GM12878 (cell line): Measurements from ENCODE around the gene METTL27. TPM values are rescaled to one million over a fixed set of nuclear protein-coding genes. Genes with fewer than 3 reads are reported as not detected.
A peak's percentile ranks its signal among the peaks of the same experiment; 100 is the strongest.

Source experiments
- ATAC-seq: fragments of 200-7000 bp; cut with Tn5 transposase; 3 replicates; pipeline ENCODE4 v1.9.1; 2020; ENCODE audit warnings: mild to moderate bottlenecking, moderate library complexity
- BruUV-seq: library from RNA; stranded (reverse); fragments of 400-500 nt; replicated peaks from 2 replicates; lab custom pipeline; 2021; lab: Mats Ljungman, UMichigan
- CTCF ChIA-PET: fragments of 300-600 bp; sonication (Branson Sonifier 250); formaldehyde crosslinking; extraction: SDS; loops from one replicate; lab custom pipeline; 2021; ENCODE audit warnings: inconsistent platforms; lab: Yijun Ruan, JAX
- POLR2A ChIA-PET: fragments of 350-600 bp; formaldehyde crosslinking; extraction: SDS; loops from one replicate; lab custom pipeline; 2021; ENCODE audit warnings: inconsistent platforms; lab: Charles Lee
- RAD21 ChIA-PET: fragments of 300-600 bp; sonication (Branson Sonifier 250); formaldehyde crosslinking; loops from one replicate; lab custom pipeline; 2023; ENCODE audit warnings: antibody characterized with exemption; ENCODE audit not compliant: unreplicated experiment; lab: Charles Lee
- SMC1A ChIA-PET: fragments of 300-600 bp; sonication (Branson Sonifier 250); formaldehyde crosslinking; loops from one replicate; lab custom pipeline; 2023; ENCODE audit not compliant: unreplicated experiment, uncharacterized antibody; lab: Charles Lee
- DNase-seq: peaks from one replicate; pipeline ENCODE4 v3.0.0-alpha.2; 2011; ENCODE audit warnings: low read depth, low spot score
- FAIRE-seq: peaks from 3 replicates; lab custom pipeline; 2011; peaks lifted over from hg19 to GRCh38; lab: Jason Lieb, UNC
- H2AFZ ChIP-seq: 2 replicates; pipeline ENCODE4 v1.6.0; 2011; ENCODE audit warnings: low read depth, low read length, control low read depth; ENCODE audit not compliant: control insufficient read depth
- H3K27ac ChIP-seq: 2 replicates; pipeline ENCODE4 v1.5.1; 2011; ENCODE audit warnings: control low read depth; ENCODE audit not compliant: control insufficient read depth, insufficient read depth
- H3K27me3 ChIP-seq, 2 experiments: replicated peaks in 1 of 2; 2 replicates each; pipeline versions ENCODE4 v1.6.0 to v1.6.1; 2011; ENCODE audit warnings: low read length in 1 of 2; ENCODE audit not compliant: control insufficient read depth in 2 of 2, insufficient read depth in 2 of 2
- H3K36me3 ChIP-seq, 2 experiments: 2 replicates each; pipeline ENCODE4 v1.5.1; 2011; ENCODE audit warnings: low read length in 1 of 2; ENCODE audit not compliant: control insufficient read depth in 2 of 2, insufficient read depth in 2 of 2
- H3K4me1 ChIP-seq: 2 replicates; pipeline ENCODE4 v1.6.1; 2011; ENCODE audit warnings: mild to moderate bottlenecking, low read length, moderate library complexity, mixed read lengths; ENCODE audit not compliant: control insufficient read depth, insufficient read depth
- H3K4me2 ChIP-seq: 2 replicates; pipeline ENCODE4 v1.6.0; 2011; ENCODE audit warnings: control low read depth; ENCODE audit not compliant: control insufficient read depth, insufficient read depth
- H3K4me3 ChIP-seq: fragments of 200-600 bp; sonication (generic); 2 replicates; pipeline ENCODE4 v1.5.1; 2016
- H3K79me2 ChIP-seq: 2 replicates; pipeline ENCODE4 v1.6.0; 2011; ENCODE audit warnings: low read length; ENCODE audit not compliant: control insufficient read depth, insufficient read depth
- H3K9ac ChIP-seq: 2 replicates; pipeline ENCODE4 v1.8.0; 2011; ENCODE audit warnings: low read length, control low read depth, mixed read lengths; ENCODE audit not compliant: control insufficient read depth, insufficient read depth
- H3K9me3 ChIP-seq: replicated peaks from 3 replicates; pipeline ENCODE4 v1.5.1; 2011; ENCODE audit warnings: mild to moderate bottlenecking, low read length; ENCODE audit not compliant: control insufficient read depth, insufficient read depth
- H4K20me1 ChIP-seq: 2 replicates; pipeline ENCODE4 v1.6.0; 2011; ENCODE audit not compliant: control insufficient read depth, insufficient read depth
- IRF5 ChIP-seq: fragments of 450-650 bp; IDR thresholded peaks from 2 replicates; pipeline ENCODE4 v1.6.1; 2017; ENCODE audit warnings: borderline replicate concordance
- WGBS: methylation state at CpG from one replicate; pipeline ENCODE4 v1.1.6; 2016; ENCODE audit warnings: low lambda C conversion rate; ENCODE audit not compliant: insufficient replicate concordance, insufficient coverage; ENCODE audit errors: missing lambda C conversion rate; 5-methylcytosine and 5-hydroxymethylcytosine counted together
- in situ Hi-C: fragments of 300-500 bp; cut with MboI; formaldehyde crosslinking; loops from 9 replicates; pipeline ENCODE4 v1.14.3; 2018; ENCODE audit warnings: mixed read lengths
- intact Hi-C: fragments of 100-400 bp; cut with micrococcal nuclease; formaldehyde crosslinking; loops from one replicate; pipeline ENCODE4 v1.14.2; 2022; ENCODE audit not compliant: unreplicated experiment
- polyA plus RNA-seq, 11 experiments: library from polyadenylated mRNA; depleted of rRNA in 4 of 11; unstranded in 6 of 11; stranded (reverse) in 5 of 11; fragments of >200 nt; fragmentation: Nextera tagmentation in 4 of 11; fragmentation: Illumina TruSeq in 1 of 11; extraction: Ambion mirVana in 4 of 11; extraction: Trizol in 1 of 11; gene quantifications; 1 replicate in 1 of 11; 2 replicates in 10 of 11; pipeline versions ENCODE4 v1.2.1 to v1.2.3, GENCODE V29; 2011 to 2016; ENCODE audit warnings: inconsistent platforms in 2 of 11, missing spikeins in 2 of 11, low read depth in 1 of 11
- total RNA-seq, 4 experiments: library from RNA; depleted of rRNA in 3 of 4; stranded (reverse); fragments of >200 nt in 3 of 4; fragmentation: Illumina TruSeq in 1 of 4; extraction: Trizol in 1 of 4; gene quantifications; 2 replicates each; pipeline versions ENCODE4 v1.2.1 to v1.2.3, GENCODE V29; 2013 to 2021
- TF ChIP-seq, protein P1 (sequence below), 3 experiments: IDR thresholded peaks in 2 of 3; conservative IDR thresholded peaks in 1 of 3; 2 replicates each; pipeline ENCODE4 v1.5.1; 2011; ENCODE audit warnings: low read depth in 3 of 3, low read length in 3 of 3, mild to moderate bottlenecking in 3 of 3, control low read depth in 2 of 3, moderate library complexity in 2 of 3, inconsistent platforms in 1 of 3, mixed read lengths in 1 of 3; ENCODE audit not compliant: control insufficient read depth in 2 of 3, insufficient read depth in 1 of 3; ENCODE audit errors: extremely low read depth in 1 of 3

Gene METTL27
- total and polyA plus RNA-seq, 10 of the 15 experiments (the other 5 are each of a cell fraction or from before 2014, with no cell fraction given), result 0.10 to 3.4 (median 0.68) TPM

GRCh38 chr7:73839743-73840714, 2.3 kb downstream of the METTL27 start:
- no peaks in the 10 kb centered on the region for H3K27me3 ChIP-seq
- H2AFZ ChIP-seq, result no peak overlapping the region
- no peak overlapping the region for H3K4me3 ChIP-seq
- no peaks in the 10 kb centered on the region for H4K20me1 ChIP-seq
- ATAC-seq, result 0 out of 3 replicates have a peak, but pooled peaks have one; percentile 20
- H3K27ac ChIP-seq, result no peak overlapping the region
- H3K9ac ChIP-seq, result no peak overlapping the region
- intact Hi-C loops, result no loop called here
- TF ChIP-seq IRF5, result no peak
- TF ChIP-seq, protein P1, sequence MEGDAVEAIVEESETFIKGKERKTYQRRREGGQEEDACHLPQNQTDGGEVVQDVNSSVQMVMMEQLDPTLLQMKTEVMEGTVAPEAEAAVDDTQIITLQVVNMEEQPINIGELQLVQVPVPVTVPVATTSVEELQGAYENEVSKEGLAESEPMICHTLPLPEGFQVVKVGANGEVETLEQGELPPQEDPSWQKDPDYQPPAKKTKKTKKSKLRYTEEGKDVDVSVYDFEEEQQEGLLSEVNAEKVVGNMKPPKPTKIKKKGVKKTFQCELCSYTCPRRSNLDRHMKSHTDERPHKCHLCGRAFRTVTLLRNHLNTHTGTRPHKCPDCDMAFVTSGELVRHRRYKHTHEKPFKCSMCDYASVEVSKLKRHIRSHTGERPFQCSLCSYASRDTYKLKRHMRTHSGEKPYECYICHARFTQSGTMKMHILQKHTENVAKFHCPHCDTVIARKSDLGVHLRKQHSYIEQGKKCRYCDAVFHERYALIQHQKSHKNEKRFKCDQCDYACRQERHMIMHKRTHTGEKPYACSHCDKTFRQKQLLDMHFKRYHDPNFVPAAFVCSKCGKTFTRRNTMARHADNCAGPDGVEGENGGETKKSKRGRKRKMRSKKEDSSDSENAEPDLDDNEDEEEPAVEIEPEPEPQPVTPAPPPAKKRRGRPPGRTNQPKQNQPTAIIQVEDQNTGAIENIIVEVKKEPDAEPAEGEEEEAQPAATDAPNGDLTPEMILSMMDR (IDR thresholded peaks at IDR 0.05 in 2 of 3, conservative IDR thresholded peaks at IDR 0.05 in 1 of 3; ENCODE audit: control insufficient read depth in 2 of 3, extremely low read depth in 1 of 3, insufficient read depth in 1 of 3, low read depth in 3 of 3, low read length in 3 of 3), result 0 out of 6 replicates have a peak, but pooled peaks of 1 of the 3 experiments have one; percentile 18
- CTCF ChIA-PET, result interaction anchor here (0.6 kb wide), 1 partner anchor 106 kb away, joined by 4 read pairs; no protein-coding TSS in a partner anchor
- FAIRE-seq, result no peak
- peaks cover 11% of the 10 kb centered on the region for H3K4me1 ChIP-seq
- H3K4me2 ChIP-seq, result no peak overlapping the region
- H3K79me2 ChIP-seq, result no peaks in the 10 kb centered on the region
- DNase-seq, result no peak
- H3K9me3 ChIP-seq, result no peaks in the 10 kb centered on the region
- in situ Hi-C loops, result no loop called here
- SMC1A ChIA-PET, result no interaction called here
- no TSS peak for BruUV-seq
- 67% methylated on average over 20 of the region's 22 CpGs for WGBS
- POLR2A ChIA-PET, result no interaction called here
- RAD21 ChIA-PET, result no interaction called here
- H3K36me3 ChIP-seq, result no peaks in the 10 kb centered on the region
